Esophagus squamous epithelium (tissue), 5 donors: Measurements from ENCODE around the gene SLN. TPM values are rescaled to one million over a fixed set of nuclear protein-coding genes. Genes with fewer than 3 reads are reported as not detected.

Experiments
- DNase-seq: peaks from one replicate; lab custom pipeline; 2025; lab: John Stamatoyannopoulos, UW
- H3K27ac ChIP-seq, 4 donors: fragments of 200-600 bp; sonication (generic); one replicate each; pipeline ENCODE4 v1.5.1; 2016 to 2019; ENCODE audit warnings: mild to moderate bottlenecking in 1 of 4
- H3K27me3 ChIP-seq, 4 donors: fragments of 200-600 bp; sonication (generic); 1 replicate in 3 of 4; 2 replicates in 1 of 4; pipeline versions ENCODE4 v1.5.1 to v1.6.0; 2017 to 2021; ENCODE audit warnings: antibody characterized with exemption in 1 of 4
- H3K36me3 ChIP-seq, 3 donors: fragments of 200-600 bp; sonication (generic); one replicate each; pipeline ENCODE4 v1.5.1; 2016 to 2019
- H3K4me1 ChIP-seq, 3 donors: fragments of 200-600 bp; sonication (generic); one replicate each; pipeline ENCODE4 v1.5.1; 2017 to 2019
- H3K4me3 ChIP-seq, 4 donors: fragments of 200-600 bp; sonication (generic); 1 replicate in 3 of 4; 2 replicates in 1 of 4; pipeline ENCODE4 v1.5.1; 2016 to 2019; ENCODE audit warnings: mild to moderate bottlenecking in 2 of 4, moderate library complexity in 1 of 4
- H3K9me3 ChIP-seq, 3 donors: fragments of 200-600 bp; sonication (generic); one replicate each; pipeline ENCODE4 v1.5.1; 2016 to 2019
- CTCF ChIP-seq, 6 experiments: fragments of 450-650 bp in 4 of 6; fragments of 200-600 bp in 2 of 6; sonication (generic) in 2 of 6; IDR thresholded peaks; one replicate each; pipeline ENCODE4 v1.5.1; 2016 to 2019; ENCODE audit warnings: antibody characterized with exemption in 6 of 6, mild to moderate bottlenecking in 4 of 6, moderate library complexity in 4 of 6
- POLR2A ChIP-seq, 4 donors: fragments of 450-650 bp; IDR thresholded peaks; one replicate each; pipeline ENCODE4 v1.6.1; 2017; ENCODE audit warnings: antibody characterized with exemption in 4 of 4, mild to moderate bottlenecking in 4 of 4, moderate library complexity in 3 of 4
- WGBS, 2 donors: methylation state at CpG; one replicate each; pipeline ENCODE4 v1.1.5; 2018; 5-methylcytosine and 5-hydroxymethylcytosine counted together
- intact Hi-C: fragments of 100-400 bp; cut with DNase I; formaldehyde crosslinking; loops from one replicate; pipeline ENCODE4 v1.15.0; 2022
- total RNA-seq, 4 donors: library from RNA; depleted of rRNA; stranded (reverse); fragments of >200 nt; gene quantifications; one replicate each; pipeline ENCODE4 v1.1.0, GENCODE V29; 2016
- donor health status: DM: yes; HTN: yes; CAD: no.

Gene SLN
- total RNA-seq, 4 donors from 2014 or later = not detected

DNA sequence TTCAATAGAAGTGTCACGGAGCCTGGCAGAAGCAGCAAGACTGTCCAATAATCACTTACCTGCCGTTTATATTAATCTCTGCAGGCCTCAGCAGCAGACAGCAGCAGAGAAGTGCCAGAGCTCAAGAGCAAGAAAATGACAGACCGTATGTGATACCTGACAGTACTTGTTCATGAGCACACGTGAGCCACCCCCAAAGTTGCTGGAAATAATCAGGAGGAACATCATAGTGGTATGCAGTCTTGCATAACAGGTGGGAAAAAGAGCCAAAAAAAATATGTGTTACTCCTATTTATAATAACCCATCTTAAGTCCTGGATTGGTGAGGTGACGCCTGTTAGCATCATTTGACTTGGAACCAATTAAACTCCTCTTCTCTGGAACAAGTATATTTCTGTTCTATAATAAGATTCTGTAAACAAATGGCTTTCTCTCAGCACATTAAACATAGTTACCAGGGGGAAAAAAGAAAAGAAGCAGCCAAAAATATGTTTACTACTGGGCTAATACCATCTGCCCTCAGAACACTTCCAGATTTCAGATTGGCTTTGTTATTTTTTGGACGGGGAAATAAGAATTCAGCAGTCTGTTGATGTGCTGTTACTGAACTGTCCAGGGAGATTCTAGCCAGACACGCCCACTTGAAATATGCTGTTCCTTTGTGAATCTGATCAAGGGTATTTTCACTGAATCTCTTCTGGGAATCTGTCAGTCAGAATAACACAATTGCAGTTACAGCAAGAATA is 7.9 kb upstream of the SLN start:
- no peak for TF ChIP-seq POLR2A (IDR thresholded peaks at IDR 0.05)
- no peak for TF ChIP-seq CTCF (IDR thresholded peaks at IDR 0.05)
- 19 to 28% methylated on average over 7 of the region's 7 CpGs for WGBS, 2 donors
- no peak for DNase-seq
- no peaks in the 10 kb centered on the region for H3K36me3 ChIP-seq
- no peak overlapping the region for H3K27ac ChIP-seq
- no peaks in the 10 kb centered on the region for H3K27me3 ChIP-seq
- H3K9me3 ChIP-seq = no peaks in the 10 kb centered on the region
- H3K4me1 ChIP-seq = peaks cover 0 to 16% (median 5%) of the 10 kb centered on the region in 3 donors
- intact Hi-C loops = no loop called here
- H3K4me3 ChIP-seq = no peak overlapping the region

DNA sequence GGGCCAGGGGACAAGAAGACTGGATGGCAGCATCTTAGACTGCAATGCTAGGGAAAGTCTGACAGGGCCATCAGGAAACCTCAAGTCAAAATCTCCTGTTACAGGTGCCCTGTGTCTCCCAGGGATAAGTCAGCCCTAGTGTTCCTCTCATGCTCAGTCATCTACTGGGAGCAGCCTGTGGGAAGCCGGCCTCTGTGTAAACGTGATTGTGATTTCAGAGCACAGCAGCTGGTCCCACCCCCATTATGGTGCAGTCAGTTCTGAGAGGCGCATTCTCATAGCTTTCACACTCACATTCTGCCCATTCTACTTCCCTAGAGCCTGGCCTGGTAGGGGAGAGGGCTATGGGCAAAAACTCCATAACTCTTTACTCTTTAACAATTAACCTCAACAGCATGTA is 7.2 kb upstream of the SLN start:
- 20 to 41% methylated on average over 1 to 3 of the region's 3 CpGs for WGBS, 2 donors
- Histone ChIP-seq H3K4me1 (peaks cover 0 to 16% (median 5%) of the 10 kb centered on the region in 3 donors), H3K36me3 (no peaks in the 10 kb centered on the region), H3K27me3 (no peaks in the 10 kb centered on the region), H3K9me3 (no peaks in the 10 kb centered on the region), H3K27ac (no peak overlapping the region), H3K4me3 (no peak overlapping the region)
- TF ChIP-seq POLR2A (IDR thresholded peaks at IDR 0.05) = no peak
- intact Hi-C loops = no loop called here
- DNase-seq = no peak

GRCh38 chr11:107716884-107717532 is 5.2 kb upstream of the SLN start:
- WGBS, 2 donors = 61 to 67% methylated on average over 4 of the region's 4 CpGs

GRCh38 chr11:107713009-107713408 is 1.2 kb upstream of the SLN start:
- H3K27me3 ChIP-seq = no peaks in the 10 kb centered on the region
- intact Hi-C loops = no loop called here
- H3K4me3 ChIP-seq = no peak overlapping the region
- H3K4me1 ChIP-seq = no peaks in the 10 kb centered on the region
- TF ChIP-seq CTCF (IDR thresholded peaks at IDR 0.05) (no peak), POLR2A (IDR thresholded peaks at IDR 0.05) (no peak)
- H3K9me3 ChIP-seq = no peaks in the 10 kb centered on the region
- WGBS, 2 donors = 22 to 28% methylated on average over 3 of the region's 3 CpGs
- no peaks in the 10 kb centered on the region for H3K36me3 ChIP-seq
- DNase-seq = no peak
- H3K27ac ChIP-seq = no peak overlapping the region

More at GRCh38 chr11:107716884-107717532, 5.2 kb upstream of the SLN start:
- no peak for TF ChIP-seq POLR2A (IDR thresholded peaks at IDR 0.05)
- TF ChIP-seq CTCF (IDR thresholded peaks at IDR 0.05) = no peak
- Histone ChIP-seq H3K4me3 (no peak overlapping the region), H3K27me3 (no peaks in the 10 kb centered on the region), H3K9me3 (no peaks in the 10 kb centered on the region), H3K36me3 (no peaks in the 10 kb centered on the region), H3K4me1 (peaks cover 0 to 16% (median 5%) of the 10 kb centered on the region in 3 donors), H3K27ac (no peak overlapping the region)
- intact Hi-C loops = no loop called here
- no peak for DNase-seq

DNA sequence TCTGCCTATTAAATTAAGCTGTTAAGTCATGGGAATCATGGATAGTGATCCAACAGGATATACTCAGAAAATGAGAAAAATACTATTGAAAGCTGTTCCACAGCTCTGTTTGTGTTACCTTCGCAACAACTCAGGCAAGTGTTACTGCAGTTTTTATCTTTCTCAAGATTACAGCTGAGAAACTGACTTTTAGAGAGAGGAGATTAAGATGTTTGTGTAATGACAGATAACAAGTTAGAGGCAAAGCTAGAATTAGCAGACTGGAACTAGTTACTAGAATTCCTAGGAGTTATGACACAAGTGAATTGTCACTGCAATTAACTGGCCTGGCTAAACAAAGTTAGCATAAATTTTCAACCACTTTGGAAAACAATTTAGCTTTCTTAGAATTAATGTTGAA is 1.6 kb downstream of the SLN start:
- WGBS, 2 donors = 80 to 94% methylated on average over 1 of the region's 1 CpG
- TF ChIP-seq POLR2A (IDR thresholded peaks at IDR 0.05) (no peak), CTCF (IDR thresholded peaks at IDR 0.05) (no peak)
- Histone ChIP-seq H3K4me3 (no peak overlapping the region), H3K4me1 (no peaks in the 10 kb centered on the region), H3K36me3 (no peaks in the 10 kb centered on the region), H3K27me3 (peaks cover 0 to 6% (median 0%) of the 10 kb centered on the region in 4 donors), H3K9me3 (no peaks in the 10 kb centered on the region), H3K27ac (no peak overlapping the region)
- intact Hi-C loops = no loop called here
- no peak for DNase-seq
